Hypothalamus (tissue), 51 donors: Measurements from ENCODE around the gene PHACTR3.

Source experiments
- DNase-seq, 51 donors: peaks; one replicate each; lab custom pipeline; 2025; lab: John Stamatoyannopoulos, UW

Gene PHACTR3

DNA sequence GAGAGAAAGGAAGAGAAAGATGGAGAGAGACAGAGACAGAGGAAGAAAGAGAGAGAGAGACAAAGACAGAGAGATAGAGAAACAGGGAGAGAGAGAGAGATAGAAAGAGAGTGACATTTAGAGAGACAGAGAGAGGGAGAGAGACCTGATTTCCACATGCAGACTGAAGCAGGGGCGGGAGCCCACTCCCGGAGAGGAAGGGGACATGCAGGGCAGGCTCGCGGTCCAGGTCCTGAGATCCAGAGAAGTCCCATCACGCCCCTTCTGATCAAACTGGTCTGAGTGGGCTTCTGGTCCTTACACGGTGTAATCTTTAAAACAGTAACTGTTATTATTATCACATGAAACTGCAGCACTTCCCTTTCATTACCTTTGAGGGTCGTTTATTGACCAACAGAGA is 62.2 kb downstream of the PHACTR3 start:
- no peak for DNase-seq

DNA sequence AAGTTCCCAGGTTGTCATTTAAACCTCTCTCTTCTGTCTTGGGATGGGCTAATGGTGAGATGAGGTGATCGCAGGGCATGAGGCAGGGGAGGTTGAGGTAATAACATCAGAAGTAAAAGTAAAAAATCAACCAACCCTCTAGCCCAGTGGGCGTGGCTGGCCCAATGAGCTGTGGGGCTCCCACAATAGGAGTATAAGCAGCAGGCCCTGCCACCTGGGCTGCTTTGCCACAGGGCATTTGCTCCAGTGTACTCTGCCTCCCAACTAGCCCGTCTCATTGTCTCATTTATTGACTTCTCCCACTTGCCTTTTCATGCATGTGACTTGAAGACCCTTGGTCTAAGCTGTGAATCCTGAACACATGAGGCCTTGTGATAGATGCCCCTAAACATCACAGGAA is 62.8 kb downstream of the PHACTR3 start:
- DNase-seq: no peak

DNA sequence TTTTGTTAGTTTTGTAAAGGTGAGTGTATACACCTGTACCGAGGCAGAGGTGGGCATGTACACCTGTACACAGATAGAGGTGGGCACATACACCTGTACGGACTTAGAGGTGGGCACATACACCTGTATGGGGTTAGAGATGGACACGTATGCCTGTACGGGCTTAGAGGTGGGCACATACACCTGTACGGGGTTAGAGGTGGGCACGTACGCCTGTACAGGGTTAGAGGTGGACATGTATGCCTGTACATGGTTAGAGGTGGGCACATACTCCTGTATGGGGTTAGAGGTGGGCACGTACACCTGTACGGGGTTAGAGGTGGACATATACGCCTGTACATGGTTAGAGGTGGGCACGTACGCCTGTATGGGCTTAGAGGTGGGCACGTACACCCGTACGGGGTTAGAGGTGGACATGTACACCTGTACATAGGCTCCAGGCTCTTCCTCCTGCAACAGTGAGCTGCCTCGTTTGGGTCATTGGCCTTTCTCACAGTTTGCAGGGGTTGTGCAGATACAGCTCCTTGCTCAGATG is 63.7 kb downstream of the PHACTR3 start:
- no peak for DNase-seq

DNA sequence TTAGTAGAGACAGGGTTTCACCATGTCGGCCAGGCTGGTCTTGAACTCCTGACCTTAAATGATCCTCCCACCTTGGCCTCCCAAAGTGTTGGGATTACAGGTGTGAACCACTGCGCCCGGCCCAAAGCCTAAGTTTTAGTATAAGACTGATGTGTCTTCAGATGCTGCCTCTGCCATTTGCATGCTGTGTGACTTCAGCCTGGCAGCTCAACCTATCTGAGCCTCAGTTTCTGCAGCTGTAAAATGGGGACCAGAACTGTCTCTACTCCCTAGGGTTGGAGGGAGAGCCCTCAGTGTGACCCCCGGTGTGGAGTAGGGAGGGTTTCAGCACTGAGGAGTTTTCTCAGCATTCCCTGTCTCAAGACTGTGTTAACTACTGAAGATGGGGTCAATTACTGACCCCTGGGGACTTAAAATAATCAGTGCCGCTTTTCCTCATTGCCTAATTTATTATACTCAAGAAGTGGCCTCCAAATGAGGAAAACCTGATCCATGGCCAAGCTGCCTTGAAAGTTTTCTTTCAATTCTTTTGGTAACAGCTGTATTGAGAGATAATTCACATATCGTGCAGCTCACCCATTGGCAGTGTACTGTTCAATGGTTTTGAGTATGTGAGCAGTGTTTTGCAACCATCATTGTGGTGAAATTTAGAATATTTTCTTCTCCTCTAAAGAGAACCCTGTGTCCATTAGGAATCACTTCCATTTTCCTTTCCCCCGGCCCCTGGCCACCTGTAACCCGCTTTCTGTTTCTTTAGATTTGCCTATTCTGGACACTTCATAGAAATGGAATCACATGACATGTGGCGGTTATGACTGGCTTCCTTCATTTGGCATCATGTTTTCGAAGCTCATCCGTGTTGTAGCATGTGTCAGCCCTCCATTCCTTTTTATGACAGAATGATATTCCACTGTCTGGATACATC is 64.8 kb downstream of the PHACTR3 start:
- no peak for DNase-seq

DNA sequence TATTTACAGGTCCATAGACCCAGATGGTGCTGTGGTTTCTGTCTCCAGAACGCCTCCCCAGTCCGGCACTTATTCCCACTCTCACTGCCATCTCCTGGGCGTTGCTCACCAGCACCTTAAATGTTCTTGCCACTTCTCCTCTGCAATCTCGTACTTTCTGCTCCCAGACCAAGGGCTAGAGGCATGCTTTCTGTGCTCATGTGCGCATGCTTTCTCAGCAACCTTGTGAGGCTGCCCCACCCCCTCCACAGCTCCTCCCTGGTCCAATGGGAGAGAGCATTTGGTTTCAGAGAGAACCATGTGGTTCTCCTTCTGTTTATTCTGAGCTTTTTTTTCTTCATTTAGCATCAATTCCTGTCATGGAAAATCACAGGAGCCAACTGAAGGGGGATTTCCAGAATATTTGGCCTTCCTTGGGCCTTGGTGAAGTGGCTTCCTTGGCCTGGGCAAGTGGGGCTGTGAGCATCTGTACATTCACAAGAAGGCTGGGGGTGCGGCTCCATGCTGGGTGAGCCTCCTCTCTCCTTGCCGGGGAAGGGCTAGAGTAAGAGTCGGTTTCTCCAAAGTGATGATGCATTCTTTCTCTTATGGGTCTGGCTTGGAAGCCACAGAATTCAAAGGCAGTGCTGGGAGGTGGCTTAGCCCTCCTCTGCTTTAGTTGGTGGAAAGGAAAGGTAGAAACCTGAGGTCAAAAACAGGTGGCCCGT is 66.6 kb downstream of the PHACTR3 start:
- no peak for DNase-seq

DNA sequence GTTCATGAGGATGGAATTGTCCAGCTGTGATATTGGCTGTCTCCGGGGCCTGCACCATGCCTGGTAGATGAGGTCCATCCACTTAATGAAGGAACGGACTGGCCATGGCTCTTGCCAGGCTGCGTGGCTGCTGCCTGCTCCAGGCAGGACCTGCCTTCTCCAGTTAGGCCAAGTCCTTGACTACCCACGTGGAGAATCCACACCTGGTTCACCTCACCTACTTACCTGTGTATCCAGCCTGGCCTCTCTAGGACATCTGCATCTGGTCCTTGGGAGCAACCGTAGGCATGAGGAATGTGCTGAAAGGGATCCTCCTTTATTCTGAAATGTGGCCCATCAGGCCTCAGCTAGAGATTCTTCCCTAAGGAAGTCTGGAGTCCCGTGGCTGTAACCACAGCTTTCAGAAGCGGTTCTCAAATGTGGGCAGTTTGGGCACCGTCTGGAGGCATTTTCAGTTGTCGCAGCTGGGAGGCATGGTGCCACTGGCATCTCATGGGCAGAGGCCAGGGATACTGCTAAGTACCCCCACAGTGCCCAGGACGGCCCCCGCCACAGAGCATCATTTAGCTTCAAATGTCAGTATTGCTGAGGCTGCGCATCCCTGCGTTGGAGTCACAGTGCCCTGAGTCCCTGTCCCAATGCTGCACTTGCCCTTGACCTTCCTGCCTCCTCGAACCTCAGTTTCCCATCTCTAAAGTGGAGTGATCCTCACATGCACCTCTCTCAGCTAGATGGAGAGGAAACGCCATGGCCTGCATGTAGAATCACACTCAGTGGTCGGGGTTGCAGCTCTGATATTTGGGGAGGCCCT is 67.5 kb downstream of the PHACTR3 start:
- DNase-seq: no peak

DNA sequence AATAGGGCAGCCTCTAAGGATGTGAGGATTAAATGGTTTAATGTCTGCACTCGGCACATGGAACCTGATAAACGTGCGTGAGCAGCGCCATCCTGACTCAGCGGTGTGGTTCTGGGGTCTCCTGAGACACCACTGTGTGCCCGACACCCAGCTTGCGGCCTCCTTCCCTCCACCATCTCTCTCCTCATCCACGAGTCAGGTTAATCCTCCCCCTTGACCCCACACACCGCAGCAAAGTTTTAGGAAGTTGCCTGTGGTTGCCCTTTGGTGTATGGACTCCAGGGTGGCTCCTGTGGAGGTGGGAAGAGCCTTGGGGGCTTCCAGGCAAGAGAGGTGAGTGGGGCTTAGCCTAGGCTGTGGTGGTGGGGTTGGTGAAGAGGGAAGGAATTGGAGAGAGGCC is 68.2 kb downstream of the PHACTR3 start:
- no peak for DNase-seq

DNA sequence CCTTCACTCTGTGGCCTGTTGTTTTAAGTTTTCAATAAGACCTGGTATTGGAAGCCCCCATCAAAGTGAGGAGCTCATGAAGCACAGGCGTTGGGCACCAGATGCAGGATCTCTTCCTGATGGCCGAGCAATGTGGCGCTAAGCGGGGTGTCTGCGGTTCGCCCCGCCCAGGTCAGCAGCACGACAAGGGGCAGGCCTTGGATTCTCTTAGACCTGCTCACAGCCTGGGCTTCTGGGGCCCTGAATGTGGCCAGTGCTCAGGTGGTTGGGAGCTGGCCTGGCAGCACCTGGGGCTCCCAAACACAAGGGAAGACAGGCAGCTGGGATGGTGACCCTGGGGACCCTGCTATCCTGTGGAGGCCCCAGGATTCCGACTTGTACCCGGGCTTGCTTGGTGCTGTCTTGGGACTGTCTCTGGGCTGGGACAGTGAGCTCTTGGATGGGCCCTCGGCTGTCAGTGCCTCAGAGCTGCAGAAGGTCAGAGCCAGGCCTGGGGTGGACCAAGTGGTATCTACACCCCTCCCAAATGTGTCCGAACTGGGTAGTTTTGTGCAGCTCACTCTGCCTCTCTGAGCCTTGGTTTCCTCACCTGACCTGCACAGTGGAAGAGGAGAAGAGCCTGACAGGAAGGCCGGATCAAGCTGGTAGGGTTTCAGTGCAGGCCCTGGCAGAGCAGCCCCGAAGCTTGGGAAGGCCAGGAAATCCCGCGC is 69.1 kb downstream of the PHACTR3 start:
- no peak for DNase-seq

DNA sequence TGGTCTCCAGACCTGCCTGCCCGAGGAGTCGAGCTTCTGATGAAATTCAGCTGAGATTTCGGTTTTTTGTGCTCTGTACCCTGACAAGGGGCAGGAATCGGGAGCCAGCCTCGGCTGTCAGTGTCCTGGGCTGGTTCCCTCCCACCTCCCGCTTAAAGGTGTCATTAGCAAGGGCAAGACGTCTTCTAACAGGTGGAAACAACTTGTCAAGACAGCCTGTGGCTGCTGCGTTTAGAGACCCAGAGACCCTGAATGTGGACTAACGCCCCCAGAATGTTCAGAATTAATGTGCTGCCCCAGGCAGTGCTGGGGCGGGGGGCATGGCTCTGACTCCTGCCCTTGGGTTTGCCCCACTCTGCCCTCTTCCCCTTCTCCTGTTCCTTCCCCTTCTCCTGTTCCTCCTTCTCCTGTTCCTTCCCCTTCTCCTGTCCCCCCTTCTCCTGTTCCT is 69.7 kb downstream of the PHACTR3 start:
- DNase-seq: no peak

DNA sequence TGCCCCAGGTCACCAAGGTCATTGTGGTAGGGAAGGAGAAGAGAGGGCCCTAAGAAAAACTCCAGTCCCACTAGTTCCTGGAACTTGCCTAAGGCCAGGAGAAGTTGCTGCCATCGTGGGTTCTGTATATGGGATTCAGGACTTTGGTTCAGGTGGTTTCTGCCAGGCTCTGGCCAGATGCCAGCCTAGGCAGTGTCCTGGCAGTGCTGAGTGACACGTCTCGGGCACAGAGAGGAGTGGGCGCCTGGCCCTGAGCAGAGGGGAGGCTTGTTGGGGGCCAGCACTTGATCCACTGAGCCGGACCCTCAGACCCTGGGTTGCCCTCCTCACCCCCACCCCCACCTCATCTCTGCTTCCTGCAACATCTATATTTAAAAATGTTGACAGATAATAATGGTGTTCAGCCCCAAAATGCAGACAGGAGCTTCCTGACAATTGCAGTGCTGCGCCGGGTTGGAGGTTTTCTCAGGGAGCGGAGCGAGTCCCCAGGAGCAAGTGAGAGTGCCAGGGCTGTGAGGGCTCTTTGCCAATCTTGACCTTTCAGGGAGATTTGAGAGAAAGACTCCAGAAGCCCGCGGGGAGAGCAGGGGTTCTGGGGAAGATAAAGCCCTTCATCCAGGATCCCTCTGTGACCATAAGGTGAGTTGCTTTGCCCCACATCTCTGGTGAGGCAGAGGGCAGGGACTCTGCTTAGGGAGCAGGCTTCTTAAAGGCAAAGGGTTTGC is 71.9 kb downstream of the PHACTR3 start:
- DNase-seq: peak in 14 of 51 donors; percentile 6 to 52 (median 28)

DNA sequence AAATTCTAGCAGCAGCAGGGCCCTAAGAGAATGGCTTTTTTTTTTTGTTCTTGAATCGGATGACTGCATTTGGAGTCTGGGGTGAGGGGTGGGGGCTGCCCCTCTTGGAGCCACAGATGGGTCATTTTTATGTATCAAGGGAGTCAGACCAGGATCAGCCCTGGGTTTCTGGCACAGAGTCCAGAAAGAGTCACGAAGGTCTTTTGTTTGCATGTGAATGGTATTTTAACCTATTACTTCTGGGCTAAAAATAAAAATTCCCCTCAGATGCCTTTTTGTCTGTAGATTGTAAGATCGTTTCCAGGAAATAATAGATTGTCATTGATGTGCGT is 72.5 kb downstream of the PHACTR3 start:
- no peak for DNase-seq

DNA sequence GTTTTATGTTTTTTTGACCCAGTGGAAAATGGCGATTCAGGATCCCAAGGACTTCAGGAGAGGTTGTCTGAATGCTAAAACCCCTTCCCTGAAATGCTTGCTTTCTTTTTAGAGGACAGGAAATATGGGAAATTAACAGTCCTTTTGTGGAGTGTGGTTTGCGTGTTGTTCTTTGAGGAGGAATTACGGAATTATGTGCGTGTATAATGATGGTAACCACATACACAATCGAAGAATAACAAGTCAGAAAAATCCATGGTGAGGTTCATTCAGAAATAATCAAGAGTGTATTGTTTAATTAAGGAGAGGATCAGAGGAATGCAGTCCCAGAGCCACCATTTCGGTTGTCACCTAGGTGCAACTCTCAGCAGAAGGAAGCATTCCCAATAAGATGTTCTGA is 73.2 kb downstream of the PHACTR3 start:
- no peak for DNase-seq

DNA sequence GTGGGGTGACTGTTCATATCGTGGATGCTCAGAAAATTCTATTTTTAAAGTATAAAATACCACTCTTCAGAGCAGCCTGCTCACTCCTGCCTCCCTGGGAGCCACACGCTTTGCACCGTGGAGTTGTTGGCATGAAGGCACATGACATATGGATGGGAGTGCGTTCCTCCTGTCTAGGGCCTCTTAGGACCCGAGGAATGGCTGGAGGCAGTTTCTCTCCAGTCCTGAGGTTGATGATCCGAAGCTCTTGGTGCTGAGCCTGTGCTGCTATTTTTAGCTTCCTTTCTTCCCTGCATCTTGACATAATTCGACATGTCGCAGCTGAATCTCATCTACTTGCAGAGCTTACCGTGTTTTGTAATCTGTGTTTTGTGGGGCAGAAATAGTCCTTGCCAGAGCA is 73.9 kb downstream of the PHACTR3 start:
- DNase-seq: peak in 3 of 51 donors; percentile 24 to 77 (median 28)

DNA sequence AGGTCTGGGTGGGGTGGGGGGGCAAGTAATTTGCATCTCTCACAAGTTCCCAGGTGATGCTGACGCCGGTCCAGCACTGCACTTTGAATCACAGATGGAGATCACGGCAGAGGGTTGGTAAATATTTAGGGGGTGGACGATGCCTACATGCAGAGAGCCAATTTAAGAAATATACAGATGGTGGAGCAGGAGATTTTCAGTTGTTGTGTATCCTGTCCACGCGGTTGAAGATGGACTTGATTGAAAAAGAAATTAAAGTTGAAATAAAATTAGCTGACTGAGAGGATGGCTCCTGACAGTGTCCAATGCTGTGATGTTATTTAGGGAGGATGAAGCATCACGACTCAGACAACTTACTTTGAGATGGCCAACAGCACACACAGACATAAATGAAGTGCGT is 74.6 kb downstream of the PHACTR3 start:
- DNase-seq: no peak

DNA sequence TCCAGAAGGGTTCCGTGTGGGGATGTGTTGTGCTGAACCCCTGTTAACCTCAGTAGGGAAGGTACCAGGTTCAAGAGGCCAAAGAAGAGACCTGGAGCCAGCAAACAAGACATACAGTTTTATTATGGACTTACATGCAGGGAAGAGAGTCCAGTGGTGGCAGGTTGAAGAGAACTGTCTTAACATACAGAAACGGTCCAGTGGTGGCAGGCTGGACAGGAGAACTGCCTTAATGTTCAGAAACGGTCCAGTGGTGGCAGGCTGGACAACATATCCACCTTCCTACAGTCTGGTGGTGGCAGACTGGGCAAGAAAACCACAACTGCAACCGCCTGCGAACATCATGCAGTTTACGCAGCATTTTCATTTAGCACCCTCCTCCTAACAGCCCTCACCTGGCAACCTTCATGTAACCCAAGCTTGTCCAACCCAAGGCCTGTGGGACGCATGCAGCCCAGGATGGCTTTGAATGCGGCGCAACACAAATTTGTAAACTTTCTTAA is 75.9 kb downstream of the PHACTR3 start:
- no peak for DNase-seq

DNA sequence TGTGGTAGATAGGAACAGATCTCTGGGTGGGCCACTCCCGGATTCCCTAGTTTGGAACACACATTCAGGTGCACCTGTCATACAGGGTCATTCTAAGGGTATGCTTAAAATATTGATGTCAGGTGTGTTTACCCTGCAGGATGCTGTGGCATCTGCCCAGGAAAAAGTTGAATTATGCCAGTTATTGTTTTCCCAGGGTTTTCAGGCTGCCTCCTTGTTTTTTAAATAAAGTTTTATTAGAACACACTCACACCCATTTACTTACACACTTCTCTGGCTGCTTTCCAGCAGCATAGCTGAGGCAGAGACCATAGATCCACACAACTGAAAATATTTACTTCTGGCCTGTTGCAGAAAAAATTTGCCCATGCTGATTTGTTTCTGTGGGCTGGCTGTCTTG is 76.5 kb downstream of the PHACTR3 start:
- DNase-seq: no peak

DNA sequence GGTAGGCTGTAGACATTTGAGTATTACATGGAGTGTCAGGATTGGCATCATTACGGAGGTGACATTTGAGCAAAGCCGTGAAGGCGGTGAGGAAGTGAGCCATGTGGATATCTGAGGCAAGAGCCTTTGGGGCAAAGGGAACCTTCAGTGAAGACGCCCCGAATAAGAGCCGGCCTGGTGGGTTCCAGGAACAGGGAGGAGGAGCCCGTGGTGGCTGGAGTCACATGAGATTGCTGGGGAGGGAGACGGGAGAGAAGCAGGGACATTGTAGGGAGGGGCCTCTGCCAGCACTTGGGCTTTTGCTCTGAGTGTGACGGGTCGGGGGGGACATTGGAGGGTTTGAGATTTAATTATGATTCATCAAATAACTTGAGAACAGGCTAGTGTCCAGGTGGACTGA is 78.3 kb downstream of the PHACTR3 start:
- DNase-seq: peak in 4 of 51 donors; percentile 18 to 43 (median 28)

DNA sequence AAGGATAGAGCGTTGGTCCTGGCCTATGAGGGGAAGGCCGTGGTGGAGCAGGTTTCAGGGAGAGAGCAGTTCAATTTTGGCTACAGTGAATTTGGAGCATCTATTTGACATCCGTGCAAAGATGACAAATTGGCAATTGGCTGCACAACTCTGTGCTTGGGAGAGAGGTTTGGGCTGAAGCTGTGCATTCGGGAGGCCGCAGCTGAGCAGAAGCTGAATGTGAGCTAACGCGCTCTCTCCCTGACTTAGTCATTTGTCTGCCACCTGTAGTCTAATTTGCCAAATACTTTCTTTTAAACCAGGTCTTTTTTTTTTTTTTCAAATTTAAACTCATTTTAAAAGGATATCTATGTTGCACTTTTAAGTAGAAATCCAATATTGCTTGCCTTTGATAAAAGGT is 78.8 kb downstream of the PHACTR3 start:
- DNase-seq: no peak

DNA sequence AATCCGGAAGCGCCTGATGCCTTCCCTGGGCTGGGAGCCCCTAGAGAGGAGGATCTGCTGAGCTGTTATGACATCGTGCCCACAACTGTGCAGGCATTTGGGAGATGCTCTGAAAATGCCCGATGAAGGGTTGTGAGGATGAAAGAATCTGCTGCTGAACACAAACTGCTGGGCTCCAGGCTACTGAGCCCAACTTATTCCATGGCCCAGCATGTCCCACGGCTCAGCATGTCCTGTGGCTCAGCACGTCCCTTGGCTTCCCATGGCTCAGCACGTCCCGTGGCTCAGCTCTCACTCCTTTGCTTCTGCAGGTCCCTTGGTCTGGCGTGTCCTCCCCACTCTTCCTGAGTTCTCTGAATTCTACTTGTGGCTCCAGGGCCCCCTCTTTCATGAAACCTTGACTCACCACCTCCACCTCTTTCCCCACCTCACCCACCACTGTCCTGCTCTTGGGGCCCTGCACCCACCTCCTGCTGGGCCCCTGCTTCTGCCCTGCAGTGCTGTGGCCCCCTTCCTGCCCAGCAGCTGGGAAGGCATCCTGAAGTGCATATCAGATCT is 80.4 kb downstream of the PHACTR3 start:
- DNase-seq: no peak
